HL-60/S4 treated with retinoic acid at 250 ng/mL for 4 days and 3 days (cell line): ENCODE data around the gene MSMO1.

Experiments used
- in situ Hi-C: fragments of 300-500 bp; cut with MboI; formaldehyde crosslinking; loops from 2 replicates; pipeline ENCODE4 v1.7.0; 2022; ENCODE audit warnings: low sequenced_read_pairs

MSMO1 gene

DNA sequence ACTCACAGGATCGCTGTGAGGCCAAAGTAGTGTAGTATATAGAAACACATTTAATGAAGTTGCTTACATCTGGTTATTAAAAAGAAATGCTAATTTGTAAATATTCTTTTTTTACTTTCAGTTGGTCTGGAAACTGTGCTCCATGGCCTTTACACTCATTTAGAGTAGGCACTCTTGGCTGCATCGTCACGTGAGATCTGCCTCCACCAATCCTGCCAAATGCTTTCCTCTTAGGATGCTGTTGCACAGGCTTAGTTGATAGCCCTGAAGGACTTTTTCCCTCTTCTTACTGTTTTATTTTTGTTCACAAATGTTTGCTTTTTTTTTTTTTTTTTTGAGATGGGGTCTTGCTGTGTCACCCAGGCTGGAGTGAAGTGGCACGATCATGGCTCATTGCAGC, 57.7 kb downstream of the MSMO1 start:
- in situ Hi-C loops: no loop called here

GRCh38 chr4:165386328-165386727, 58.9 kb downstream of the MSMO1 start:
- in situ Hi-C loops: no loop called here

DNA sequence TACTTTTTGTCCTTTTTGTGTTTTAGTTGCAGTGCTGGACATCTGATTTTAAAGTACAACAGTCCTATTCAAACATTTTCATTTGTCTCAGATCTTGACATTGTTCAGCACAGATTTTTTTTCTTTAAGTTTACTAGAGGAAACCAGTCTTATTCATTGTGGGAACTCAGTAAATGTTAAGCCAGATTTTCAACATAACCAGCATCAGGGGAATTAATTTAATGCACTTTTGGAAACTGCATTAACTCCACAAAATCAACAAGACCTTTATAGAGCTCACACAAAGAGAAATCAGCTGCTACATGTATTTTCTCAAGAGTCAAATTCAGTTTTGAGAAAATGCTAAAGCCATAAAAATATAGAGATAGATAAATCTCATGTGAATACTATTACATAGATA, 61.3 kb downstream of the MSMO1 start:
- in situ Hi-C loops: no loop called here
